ENCODE results near the gene SCGB3A2.

The SCGB3A2 gene

GRCh38 chr5:147911427-147911826, 32.9 kb downstream of the SCGB3A2 start:
- no peak for DNase-seq

- DNase-seq = no peak
These were observed 33.5 kb downstream of the SCGB3A2 start for GRCh38 chr5:147912011-147912410.

- DNase-seq = no peak
These were observed 35.3 kb downstream of the SCGB3A2 start for GRCh38 chr5:147913786-147914185.

GRCh38 chr5:147918101-147918685, 39.7 kb downstream of the SCGB3A2 start:
- DNase-seq = no peak

- no peak for DNase-seq
These were observed 40.4 kb downstream of the SCGB3A2 start for GRCh38 chr5:147918899-147919298.

- DNase-seq = no peak
These were observed 42.0 kb downstream of the SCGB3A2 start for GRCh38 chr5:147920420-147921030.

GRCh38 chr5:147921136-147921535, 42.6 kb downstream of the SCGB3A2 start:
- no peak for DNase-seq

GRCh38 chr5:147925020-147925419, 46.5 kb downstream of the SCGB3A2 start:
- no peak for DNase-seq

GRCh38 chr5:147927901-147928300, 49.4 kb downstream of the SCGB3A2 start:
- DNase-seq = no peak

GRCh38 chr5:147930769-147931168, 52.3 kb downstream of the SCGB3A2 start:
- DNase-seq = no peak
